Panc1 (cell line): ENCODE measurements around the gene STAM.

Experiments
- TF ChIP-seq, protein P1 (sequence below): fragments of 450-650 bp; IDR thresholded peaks from 2 replicates; pipeline ENCODE4 v1.5.1; 2017; ENCODE audit warnings: mild to moderate bottlenecking
- TF ChIP-seq, protein P2 (sequence below), 2 experiments: IDR thresholded peaks; 2 replicates each; pipeline ENCODE4 v1.6.1; 2011 to 2012; ENCODE audit warnings: low read depth in 2 of 2, control low read depth in 1 of 2, low read length in 1 of 2, mild to moderate bottlenecking in 1 of 2, moderate library complexity in 1 of 2; ENCODE audit not compliant: insufficient read depth in 1 of 2

DNA sequence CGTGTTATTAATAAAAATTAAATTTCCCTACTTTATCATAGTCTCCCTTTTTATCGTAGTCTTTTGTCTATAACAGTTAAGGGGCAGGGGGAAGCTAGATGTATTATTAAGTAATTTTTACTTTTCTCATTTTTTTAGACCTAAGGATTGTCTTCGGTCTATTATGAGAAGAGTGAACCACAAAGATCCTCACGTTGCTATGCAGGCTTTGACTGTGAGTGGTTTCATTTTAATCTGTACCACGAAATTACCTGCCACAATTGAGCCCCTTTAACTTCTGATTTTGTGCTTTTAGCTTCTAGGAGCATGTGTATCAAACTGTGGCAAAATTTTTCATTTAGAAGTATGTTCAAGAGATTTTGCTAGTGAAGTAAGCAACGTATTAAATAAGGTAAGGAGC, 40.6 kb downstream of the STAM start:
- TF ChIP-seq, protein P1, sequence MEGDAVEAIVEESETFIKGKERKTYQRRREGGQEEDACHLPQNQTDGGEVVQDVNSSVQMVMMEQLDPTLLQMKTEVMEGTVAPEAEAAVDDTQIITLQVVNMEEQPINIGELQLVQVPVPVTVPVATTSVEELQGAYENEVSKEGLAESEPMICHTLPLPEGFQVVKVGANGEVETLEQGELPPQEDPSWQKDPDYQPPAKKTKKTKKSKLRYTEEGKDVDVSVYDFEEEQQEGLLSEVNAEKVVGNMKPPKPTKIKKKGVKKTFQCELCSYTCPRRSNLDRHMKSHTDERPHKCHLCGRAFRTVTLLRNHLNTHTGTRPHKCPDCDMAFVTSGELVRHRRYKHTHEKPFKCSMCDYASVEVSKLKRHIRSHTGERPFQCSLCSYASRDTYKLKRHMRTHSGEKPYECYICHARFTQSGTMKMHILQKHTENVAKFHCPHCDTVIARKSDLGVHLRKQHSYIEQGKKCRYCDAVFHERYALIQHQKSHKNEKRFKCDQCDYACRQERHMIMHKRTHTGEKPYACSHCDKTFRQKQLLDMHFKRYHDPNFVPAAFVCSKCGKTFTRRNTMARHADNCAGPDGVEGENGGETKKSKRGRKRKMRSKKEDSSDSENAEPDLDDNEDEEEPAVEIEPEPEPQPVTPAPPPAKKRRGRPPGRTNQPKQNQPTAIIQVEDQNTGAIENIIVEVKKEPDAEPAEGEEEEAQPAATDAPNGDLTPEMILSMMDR: no peak
- TF ChIP-seq, protein P2, sequence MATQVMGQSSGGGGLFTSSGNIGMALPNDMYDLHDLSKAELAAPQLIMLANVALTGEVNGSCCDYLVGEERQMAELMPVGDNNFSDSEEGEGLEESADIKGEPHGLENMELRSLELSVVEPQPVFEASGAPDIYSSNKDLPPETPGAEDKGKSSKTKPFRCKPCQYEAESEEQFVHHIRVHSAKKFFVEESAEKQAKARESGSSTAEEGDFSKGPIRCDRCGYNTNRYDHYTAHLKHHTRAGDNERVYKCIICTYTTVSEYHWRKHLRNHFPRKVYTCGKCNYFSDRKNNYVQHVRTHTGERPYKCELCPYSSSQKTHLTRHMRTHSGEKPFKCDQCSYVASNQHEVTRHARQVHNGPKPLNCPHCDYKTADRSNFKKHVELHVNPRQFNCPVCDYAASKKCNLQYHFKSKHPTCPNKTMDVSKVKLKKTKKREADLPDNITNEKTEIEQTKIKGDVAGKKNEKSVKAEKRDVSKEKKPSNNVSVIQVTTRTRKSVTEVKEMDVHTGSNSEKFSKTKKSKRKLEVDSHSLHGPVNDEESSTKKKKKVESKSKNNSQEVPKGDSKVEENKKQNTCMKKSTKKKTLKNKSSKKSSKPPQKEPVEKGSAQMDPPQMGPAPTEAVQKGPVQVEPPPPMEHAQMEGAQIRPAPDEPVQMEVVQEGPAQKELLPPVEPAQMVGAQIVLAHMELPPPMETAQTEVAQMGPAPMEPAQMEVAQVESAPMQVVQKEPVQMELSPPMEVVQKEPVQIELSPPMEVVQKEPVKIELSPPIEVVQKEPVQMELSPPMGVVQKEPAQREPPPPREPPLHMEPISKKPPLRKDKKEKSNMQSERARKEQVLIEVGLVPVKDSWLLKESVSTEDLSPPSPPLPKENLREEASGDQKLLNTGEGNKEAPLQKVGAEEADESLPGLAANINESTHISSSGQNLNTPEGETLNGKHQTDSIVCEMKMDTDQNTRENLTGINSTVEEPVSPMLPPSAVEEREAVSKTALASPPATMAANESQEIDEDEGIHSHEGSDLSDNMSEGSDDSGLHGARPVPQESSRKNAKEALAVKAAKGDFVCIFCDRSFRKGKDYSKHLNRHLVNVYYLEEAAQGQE (IDR thresholded peaks at IDR 0.05; ENCODE audit: insufficient read depth in 1 of 2, low read depth in 2 of 2, low read length in 1 of 2): no peak
